Hematopoietic multipotent progenitor cell treated with erythropoietin and hydrocortisone succinate and interleukin-3 and kit ligand, for 6 days (in vitro differentiated cells): ENCODE data around the gene TSPY3.
"Not testable (repeated sequence)": the region's sequence is repeated elsewhere in the genome, so short reads cannot be mapped to it uniquely, and the experiment has no call there.

Experiments
- DNase-seq: peaks from one replicate; pipeline ENCODE4 v3.0.0-alpha.2; 2015

TSPY3 gene, protein sequence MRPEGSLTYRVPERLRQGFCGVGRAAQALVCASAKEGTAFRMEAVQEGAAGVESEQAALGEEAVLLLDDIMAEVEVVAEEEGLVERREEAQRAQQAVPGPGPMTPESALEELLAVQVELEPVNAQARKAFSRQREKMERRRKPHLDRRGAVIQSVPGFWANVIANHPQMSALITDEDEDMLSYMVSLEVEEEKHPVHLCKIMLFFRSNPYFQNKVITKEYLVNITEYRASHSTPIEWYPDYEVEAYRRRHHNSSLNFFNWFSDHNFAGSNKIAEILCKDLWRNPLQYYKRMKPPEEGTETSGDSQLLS

DNA sequence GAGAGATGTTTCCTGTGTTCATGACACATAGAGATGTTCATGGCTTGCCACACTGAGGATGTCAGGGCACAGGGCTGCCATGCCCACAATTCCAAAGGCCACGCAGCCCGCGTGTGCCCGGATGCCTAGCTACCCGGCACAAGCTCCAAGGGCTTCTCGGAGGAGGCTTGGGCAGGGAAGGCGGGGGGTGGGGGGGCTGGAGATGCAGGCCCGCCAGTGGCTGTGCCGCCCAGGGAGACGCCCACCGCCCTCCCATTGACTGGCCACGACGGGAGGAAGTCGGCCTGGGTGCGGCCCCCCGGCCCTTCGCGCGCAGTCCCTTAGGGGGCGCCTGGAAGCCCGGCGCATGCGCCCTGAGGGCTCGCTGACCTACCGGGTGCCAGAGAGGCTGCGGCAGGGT is at the start of gene TSPY3:
TSPY3 (plus strand) TSS at position 301 of the 400 bp plus-strand sequence; CDS start at position 347, 46 bp downstream.
- not testable (repeated sequence) for DNase-seq

DNA sequence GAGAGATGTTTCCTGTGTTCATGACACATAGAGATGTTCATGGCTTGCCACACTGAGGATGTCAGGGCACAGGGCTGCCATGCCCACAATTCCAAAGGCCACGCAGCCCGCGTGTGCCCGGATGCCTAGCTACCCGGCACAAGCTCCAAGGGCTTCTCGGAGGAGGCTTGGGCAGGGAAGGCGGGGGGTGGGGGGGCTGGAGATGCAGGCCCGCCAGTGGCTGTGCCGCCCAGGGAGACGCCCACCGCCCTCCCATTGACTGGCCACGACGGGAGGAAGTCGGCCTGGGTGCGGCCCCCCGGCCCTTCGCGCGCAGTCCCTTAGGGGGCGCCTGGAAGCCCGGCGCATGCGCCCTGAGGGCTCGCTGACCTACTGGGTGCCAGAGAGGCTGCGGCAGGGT is 40.7 kb upstream of the TSPY3 start, which contains the start of gene TSPY8:
TSPY8 (plus strand) TSS at position 301 of the 400 bp plus-strand sequence; CDS start at position 347, 46 bp downstream.
- DNase-seq = not testable (repeated sequence)

DNA sequence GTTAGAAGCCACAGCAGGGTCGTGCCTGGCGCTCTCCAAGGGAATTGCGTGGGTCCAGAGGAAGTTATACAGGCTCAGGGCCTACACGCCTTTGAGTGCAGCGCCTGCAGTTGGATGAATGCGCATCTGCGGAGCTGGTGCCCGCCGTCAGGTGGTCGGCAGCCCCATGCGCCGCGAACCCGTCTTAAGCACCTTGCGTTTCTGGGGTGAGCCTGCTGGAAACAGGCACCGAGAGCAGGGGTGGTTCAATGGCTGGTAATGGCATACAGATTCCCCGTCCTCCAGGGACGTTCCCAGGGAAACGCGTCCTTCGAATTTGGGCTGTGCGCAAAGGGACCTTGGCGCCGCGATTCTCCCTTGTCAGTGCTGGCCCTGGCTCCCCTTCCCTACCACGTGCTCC is 1.7 kb upstream of the TSPY3 start:
- DNase-seq = not testable (repeated sequence)
